Lower leg skin (tissue), 3 donors: ENCODE measurements around the gene RBX1.

Experiments used
- POLR2A ChIP-seq, 2 donors: fragments of 450-650 bp; IDR thresholded peaks; one replicate each; pipeline ENCODE4 v1.6.1; 2016 to 2017; ENCODE audit warnings: antibody characterized with exemption in 2 of 2, mild to moderate bottlenecking in 1 of 2, moderate library complexity in 1 of 2
- TF ChIP-seq, protein P1 (sequence below), 3 donors: fragments of 450-650 bp; IDR thresholded peaks; one replicate each; pipeline ENCODE4 v1.5.1; 2016; ENCODE audit warnings: antibody characterized with exemption in 3 of 3, mild to moderate bottlenecking in 3 of 3, moderate library complexity in 2 of 3

DNA sequence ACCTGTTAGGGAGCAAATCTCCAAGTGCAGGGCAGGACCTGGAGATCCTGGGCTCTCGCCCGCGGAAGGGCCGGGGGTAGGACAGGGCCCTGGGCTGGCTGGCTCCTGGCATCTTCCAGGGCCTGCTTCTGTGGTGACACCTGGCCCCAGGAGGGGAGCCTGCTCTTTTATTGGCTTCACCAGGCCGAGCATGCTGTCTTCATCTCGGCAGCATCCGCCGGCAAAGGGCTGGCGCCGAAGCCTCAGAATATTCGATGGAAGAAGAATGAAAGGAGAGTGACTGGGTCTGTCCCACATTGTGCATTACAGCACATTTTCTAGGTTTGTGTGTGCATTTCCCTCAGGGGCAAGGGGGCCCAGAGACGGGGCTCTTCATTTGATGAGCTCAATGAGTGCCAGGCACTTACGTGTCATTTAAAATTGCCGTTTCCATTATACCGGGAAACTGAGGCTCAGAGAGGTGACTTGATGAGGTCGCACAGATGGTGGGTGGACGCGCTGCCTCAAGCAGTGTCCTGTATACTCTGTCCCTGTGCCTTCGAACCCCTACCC is 70.0 kb downstream of the RBX1 start:
- TF ChIP-seq, protein P1, sequence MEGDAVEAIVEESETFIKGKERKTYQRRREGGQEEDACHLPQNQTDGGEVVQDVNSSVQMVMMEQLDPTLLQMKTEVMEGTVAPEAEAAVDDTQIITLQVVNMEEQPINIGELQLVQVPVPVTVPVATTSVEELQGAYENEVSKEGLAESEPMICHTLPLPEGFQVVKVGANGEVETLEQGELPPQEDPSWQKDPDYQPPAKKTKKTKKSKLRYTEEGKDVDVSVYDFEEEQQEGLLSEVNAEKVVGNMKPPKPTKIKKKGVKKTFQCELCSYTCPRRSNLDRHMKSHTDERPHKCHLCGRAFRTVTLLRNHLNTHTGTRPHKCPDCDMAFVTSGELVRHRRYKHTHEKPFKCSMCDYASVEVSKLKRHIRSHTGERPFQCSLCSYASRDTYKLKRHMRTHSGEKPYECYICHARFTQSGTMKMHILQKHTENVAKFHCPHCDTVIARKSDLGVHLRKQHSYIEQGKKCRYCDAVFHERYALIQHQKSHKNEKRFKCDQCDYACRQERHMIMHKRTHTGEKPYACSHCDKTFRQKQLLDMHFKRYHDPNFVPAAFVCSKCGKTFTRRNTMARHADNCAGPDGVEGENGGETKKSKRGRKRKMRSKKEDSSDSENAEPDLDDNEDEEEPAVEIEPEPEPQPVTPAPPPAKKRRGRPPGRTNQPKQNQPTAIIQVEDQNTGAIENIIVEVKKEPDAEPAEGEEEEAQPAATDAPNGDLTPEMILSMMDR (IDR thresholded peaks at IDR 0.05) = no peak
- TF ChIP-seq POLR2A (IDR thresholded peaks at IDR 0.05) = no peak
